Retinal pigment epithelial cell (primary cell): Measurements from ENCODE around the gene SEMA5A.

ENCODE experiments used
- DNase-seq: peaks from one replicate; pipeline ENCODE4 v3.0.0-alpha.2; 2010; ENCODE audit warnings: low read depth
- H3K4me3 ChIP-seq: 2 replicates; pipeline ENCODE4 v1.5.1; 2011; ENCODE audit warnings: mild to moderate bottlenecking, low read length, control low read depth, moderate library complexity
- CTCF ChIP-seq: conservative IDR thresholded peaks from 2 replicates; pipeline ENCODE4 v1.5.1; 2011; ENCODE audit warnings: low read depth, low read length, control low read depth, inconsistent platforms

The SEMA5A gene

GRCh38 chr5:9549941-9550340, 4.1 kb upstream of the SEMA5A start:
- DNase-seq = no peak
- no peak for TF ChIP-seq CTCF
- no peak overlapping the region for H3K4me3 ChIP-seq

DNA sequence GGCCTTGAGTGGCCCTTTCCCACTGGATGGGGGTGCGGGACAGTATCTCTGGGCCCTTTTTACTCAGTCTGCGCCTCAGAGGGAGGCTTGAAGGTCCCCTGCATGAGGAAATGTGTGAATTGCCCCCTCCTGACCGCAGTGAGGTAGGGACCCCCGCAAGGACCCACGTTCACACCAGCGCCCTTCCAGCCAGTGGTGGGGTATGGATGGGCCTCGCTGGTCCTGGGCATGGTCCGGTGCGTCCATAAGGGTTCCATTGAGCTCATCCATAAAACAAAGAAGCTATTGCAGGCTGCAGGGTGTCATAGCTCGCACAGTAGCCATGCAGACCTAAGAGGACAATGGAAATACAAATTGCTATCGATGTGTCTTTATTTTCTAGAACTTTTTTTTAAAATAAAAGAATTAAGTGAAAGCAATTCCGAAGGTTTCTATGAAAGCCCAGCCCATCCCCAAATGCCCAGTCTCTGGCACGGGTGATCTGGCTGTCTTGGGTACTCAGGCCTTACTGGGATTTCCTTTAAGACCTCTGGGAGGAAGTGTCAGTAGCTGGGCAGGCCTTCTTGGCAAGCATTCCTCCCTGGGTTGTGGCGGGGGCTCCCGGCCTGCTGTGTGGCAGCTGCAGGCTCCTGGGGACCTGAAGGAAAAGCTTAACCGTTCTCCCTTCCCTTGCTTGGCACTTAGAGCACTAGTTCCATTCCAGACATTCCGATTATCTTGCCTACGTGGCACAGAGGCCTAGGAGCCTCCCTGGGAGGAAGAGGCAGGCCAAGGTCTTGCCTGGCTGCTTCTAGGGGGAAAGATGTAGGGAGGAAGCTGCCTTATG, 1.5 kb upstream of the SEMA5A start:
- peak overlapping the region; percentile 88 for H3K4me3 ChIP-seq
- peak; percentile 84 for DNase-seq
- TF ChIP-seq CTCF = no peak

DNA sequence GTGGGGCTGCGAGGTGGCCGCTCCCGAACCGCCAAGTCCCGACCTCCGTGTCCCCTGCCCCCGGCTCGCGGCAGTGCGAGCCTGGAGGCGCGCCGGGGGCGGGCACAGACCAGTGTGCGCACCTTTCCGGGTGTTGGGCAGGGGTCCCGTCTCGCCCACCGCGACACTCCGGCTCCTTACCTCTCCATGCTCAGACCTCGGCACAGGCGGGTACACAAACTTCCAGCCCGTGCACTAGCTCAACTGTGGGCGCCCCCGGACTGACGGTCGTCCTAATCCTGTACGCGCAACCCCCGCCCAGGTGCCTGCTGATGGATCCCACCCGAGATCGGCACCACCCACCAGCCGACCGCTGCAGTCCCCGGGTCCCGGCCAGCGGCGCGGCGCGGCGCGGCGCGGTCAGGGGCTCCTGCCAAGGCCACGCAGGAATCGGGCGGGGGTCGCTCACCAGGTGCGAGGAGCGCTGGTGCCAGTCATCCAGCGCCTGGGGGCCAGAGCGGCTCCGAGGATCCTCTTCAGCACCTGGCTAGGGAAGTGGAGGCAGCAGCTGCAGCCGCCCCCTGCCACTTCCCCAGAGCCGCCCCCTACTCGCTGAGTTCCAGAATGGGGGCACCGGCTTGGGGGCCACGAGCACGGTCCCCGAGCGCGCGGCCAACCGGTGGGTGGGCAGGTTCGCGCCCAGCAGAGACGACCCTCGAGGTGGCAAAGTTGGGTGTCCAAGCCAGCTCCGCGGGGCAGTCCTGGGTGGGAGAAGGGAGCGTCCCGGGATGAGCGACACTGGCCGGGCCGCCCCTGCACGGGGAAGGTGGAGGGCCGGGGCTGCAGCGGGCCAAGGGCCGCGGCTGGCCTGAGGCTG, 511 bp downstream of the SEMA5A start:
- peak overlapping the region; percentile 83 for H3K4me3 ChIP-seq
- DNase-seq = no peak
- no peak for TF ChIP-seq CTCF

- TF ChIP-seq CTCF = peak; percentile 93
- no peak for DNase-seq
- H3K4me3 ChIP-seq = peak overlapping the region; percentile 83
Measured at GRCh38 chr5:9544502-9545135, 1.3 kb downstream of the SEMA5A start.

- no peak for TF ChIP-seq CTCF
- DNase-seq = no peak
- H3K4me3 ChIP-seq = peak overlapping the region; percentile 83
Measured at GRCh38 chr5:9544056-9544455, 1.8 kb downstream of the SEMA5A start.

DNA sequence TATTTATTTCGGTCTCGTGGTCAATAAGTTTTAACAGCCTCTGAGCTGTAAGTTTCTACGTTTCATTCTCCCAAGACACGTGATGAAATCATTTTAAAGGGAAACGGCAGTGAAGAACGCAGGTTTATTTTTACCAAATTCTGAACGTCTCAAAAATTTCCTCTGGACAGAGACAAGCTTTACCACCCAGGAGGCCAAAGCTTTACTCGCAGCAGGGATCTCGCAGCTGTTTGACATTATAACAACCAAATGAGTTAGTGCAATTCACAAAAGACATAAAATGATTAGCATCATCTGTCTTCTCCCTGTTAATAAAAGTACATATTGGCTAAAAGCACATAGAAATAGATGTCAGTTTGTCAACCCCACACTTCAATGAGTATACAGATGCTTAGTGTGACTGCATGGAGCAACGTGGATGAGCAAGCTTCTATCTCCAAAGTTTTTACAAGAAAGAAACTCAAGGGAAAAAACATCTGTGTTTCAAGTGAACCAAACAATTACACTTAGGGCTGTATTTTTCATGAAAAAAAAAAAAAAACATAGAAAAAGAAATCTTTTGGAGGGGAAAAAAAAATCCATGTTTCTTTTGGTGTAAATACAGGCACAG, 2.5 kb downstream of the SEMA5A start:
- no peak for TF ChIP-seq CTCF
- DNase-seq = no peak
- H3K4me3 ChIP-seq = peak overlapping the region; percentile 83
